HG03521 (cell line): ENCODE data around the gene FXYD7.

Source experiments
- ATAC-seq: cut with Tn5 transposase; IDR thresholded peaks from one replicate; pipeline ENCODE4 v1.9.1; 2021; ENCODE audit warnings: mild to moderate bottlenecking, moderate library complexity; ENCODE audit not compliant: unreplicated experiment

Gene FXYD7

GRCh38 chr19:35109395-35110112, 33.5 kb upstream of the FXYD7 start:
- no peak for ATAC-seq

- ATAC-seq, result no peak
Measured at GRCh38 chr19:35110974-35111373, 32.1 kb upstream of the FXYD7 start.

GRCh38 chr19:35112995-35113688, 29.9 kb upstream of the FXYD7 start:
- ATAC-seq, result no peak

GRCh38 chr19:35114353-35115176, 28.5 kb upstream of the FXYD7 start:
- no peak for ATAC-seq

GRCh38 chr19:35115177-35115951, 27.7 kb upstream of the FXYD7 start, which contains the start of gene FXYD3:
Gene FXYD3 (plus strand): TSS chr19:35115823. CDS start chr19:35119377, 3,554 bp downstream.
- ATAC-seq, result no peak

GRCh38 chr19:35116072-35116801, 26.8 kb upstream of the FXYD7 start:
- no peak for ATAC-seq

GRCh38 chr19:35117116-35117515, 25.9 kb upstream of the FXYD7 start:
- ATAC-seq, result no peak

GRCh38 chr19:35117799-35118198, 25.3 kb upstream of the FXYD7 start:
- ATAC-seq, result no peak

- no peak for ATAC-seq
Measured at GRCh38 chr19:35118268-35119020, 24.6 kb upstream of the FXYD7 start.

GRCh38 chr19:35119091-35119490, 24.0 kb upstream of the FXYD7 start:
- no peak for ATAC-seq

GRCh38 chr19:35119578-35120155, 23.4 kb upstream of the FXYD7 start:
- no peak for ATAC-seq

GRCh38 chr19:35120492-35120891, 22.6 kb upstream of the FXYD7 start:
- no peak for ATAC-seq

- no peak for ATAC-seq
Measured at GRCh38 chr19:35120898-35121297, 22.2 kb upstream of the FXYD7 start.

GRCh38 chr19:35122687-35123551, 20.1 kb upstream of the FXYD7 start:
- ATAC-seq, result no peak

GRCh38 chr19:35123573-35123972, 19.5 kb upstream of the FXYD7 start:
- no peak for ATAC-seq

GRCh38 chr19:35124098-35125060, 18.7 kb upstream of the FXYD7 start:
- ATAC-seq, result peak; percentile 84

GRCh38 chr19:35125270-35125717, 17.8 kb upstream of the FXYD7 start:
- no peak for ATAC-seq
